HFFc6 (cell line): ENCODE data around the gene CCDC81. TPM values are rescaled to one million over a fixed set of nuclear protein-coding genes. Genes with fewer than 3 reads are reported as not detected.

Experiments
- DNase-seq: peaks from one replicate; pipeline ENCODE4 v3.0.0-alpha.2; 2018
- H3K27ac Mint-ChIP-seq: 2 replicates; pipeline ENCODE4 v1.8.0; 2020; ENCODE audit warnings: mild to moderate bottlenecking, mixed read lengths
- H3K27me3 Mint-ChIP-seq: 2 replicates; pipeline ENCODE4 v1.8.0; 2021; ENCODE audit warnings: mild to moderate bottlenecking, moderate library complexity, mixed read lengths; ENCODE audit not compliant: insufficient read depth
- H3K36me3 Mint-ChIP-seq: 2 replicates; pipeline ENCODE4 v1.8.0; 2021; ENCODE audit warnings: low read depth, mixed read lengths
- H3K4me1 Mint-ChIP-seq: 2 replicates; pipeline ENCODE4 v1.8.0; 2020; ENCODE audit warnings: low read depth, mixed read lengths
- H3K4me3 Mint-ChIP-seq: 2 replicates; pipeline ENCODE4 v1.8.0; 2020; ENCODE audit warnings: mild to moderate bottlenecking, moderate library complexity, mixed read lengths
- H3K9me3 Mint-ChIP-seq: 2 replicates; pipeline ENCODE4 v1.8.0; 2020; ENCODE audit warnings: mild to moderate bottlenecking, mixed read lengths
- long read RNA-seq: library from polyadenylated mRNA; unstranded; transcript quantifications from one replicate; pipeline ENCODE4 v2.0.0, GENCODE V29; 2019
- total RNA-seq, 6 experiments: library from RNA; stranded (reverse); fragmentation: NEBNext Ultra II Directional; extraction: Animal tissue kit (Norgen Biotek cat#: 25700); gene quantifications; 2 replicates in 1 of 6; 3 replicates in 5 of 6; pipeline ENCODE4 v1.2.3, GENCODE V29; 2021
- TF ChIP-seq, protein P1 (sequence below): fragments of 200-600 bp; sonication (generic); IDR thresholded peaks from 2 replicates; pipeline ENCODE4 v1.5.0; 2021; ENCODE audit warnings: antibody characterized with exemption, mild to moderate bottlenecking

Gene CCDC81
- 10 to 100 TPM in 1 of 6 experiments, 1 to 10 TPM in 5; 3.4 to 10.6 (median 4.5) TPM for total RNA-seq
- long read RNA-seq, partial matches to known transcripts = 2 of 9 reads
- long read RNA-seq, other reads (novel, unspliced or antisense) = 6 of 9 reads

DNA sequence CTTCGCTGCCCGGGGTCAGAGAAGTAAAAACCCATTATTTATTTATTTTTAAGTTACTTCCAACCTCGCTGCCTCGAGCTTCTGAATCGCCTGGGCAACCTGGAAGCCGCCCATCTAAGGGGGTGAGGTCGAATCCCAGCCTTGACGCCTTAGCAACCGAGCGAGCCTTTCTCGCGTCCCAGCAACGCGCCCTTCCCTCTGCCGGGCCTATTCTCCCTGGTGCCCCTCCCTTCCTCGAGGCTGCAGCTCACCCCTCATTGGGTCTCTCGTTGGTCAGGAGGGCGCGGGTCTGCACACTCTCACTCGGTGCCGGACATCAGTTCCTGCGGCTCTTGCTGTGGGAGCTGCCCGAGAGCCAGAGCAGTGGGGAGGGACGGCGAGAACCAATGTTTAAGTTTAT is at the start of gene CCDC81:
CCDC81 (plus strand) TSS at position 302 of the 400 bp plus-strand sequence. CDS start 277 bp downstream, outside the sequence.
- Mint-ChIP-seq H3K36me3 (peaks cover 23% of the 10 kb centered on the region), H3K27ac (no peak within 1 kb of the TSS), H3K9me3 (peaks cover 18% of the 10 kb centered on the region), H3K4me1 (peaks cover 25% of the 10 kb centered on the region), H3K4me3 (no peak within 1 kb of the TSS), H3K27me3 (no peaks in the 10 kb centered on the region)
- no peak for DNase-seq
- TF ChIP-seq, protein P1, sequence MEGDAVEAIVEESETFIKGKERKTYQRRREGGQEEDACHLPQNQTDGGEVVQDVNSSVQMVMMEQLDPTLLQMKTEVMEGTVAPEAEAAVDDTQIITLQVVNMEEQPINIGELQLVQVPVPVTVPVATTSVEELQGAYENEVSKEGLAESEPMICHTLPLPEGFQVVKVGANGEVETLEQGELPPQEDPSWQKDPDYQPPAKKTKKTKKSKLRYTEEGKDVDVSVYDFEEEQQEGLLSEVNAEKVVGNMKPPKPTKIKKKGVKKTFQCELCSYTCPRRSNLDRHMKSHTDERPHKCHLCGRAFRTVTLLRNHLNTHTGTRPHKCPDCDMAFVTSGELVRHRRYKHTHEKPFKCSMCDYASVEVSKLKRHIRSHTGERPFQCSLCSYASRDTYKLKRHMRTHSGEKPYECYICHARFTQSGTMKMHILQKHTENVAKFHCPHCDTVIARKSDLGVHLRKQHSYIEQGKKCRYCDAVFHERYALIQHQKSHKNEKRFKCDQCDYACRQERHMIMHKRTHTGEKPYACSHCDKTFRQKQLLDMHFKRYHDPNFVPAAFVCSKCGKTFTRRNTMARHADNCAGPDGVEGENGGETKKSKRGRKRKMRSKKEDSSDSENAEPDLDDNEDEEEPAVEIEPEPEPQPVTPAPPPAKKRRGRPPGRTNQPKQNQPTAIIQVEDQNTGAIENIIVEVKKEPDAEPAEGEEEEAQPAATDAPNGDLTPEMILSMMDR = no peak

DNA sequence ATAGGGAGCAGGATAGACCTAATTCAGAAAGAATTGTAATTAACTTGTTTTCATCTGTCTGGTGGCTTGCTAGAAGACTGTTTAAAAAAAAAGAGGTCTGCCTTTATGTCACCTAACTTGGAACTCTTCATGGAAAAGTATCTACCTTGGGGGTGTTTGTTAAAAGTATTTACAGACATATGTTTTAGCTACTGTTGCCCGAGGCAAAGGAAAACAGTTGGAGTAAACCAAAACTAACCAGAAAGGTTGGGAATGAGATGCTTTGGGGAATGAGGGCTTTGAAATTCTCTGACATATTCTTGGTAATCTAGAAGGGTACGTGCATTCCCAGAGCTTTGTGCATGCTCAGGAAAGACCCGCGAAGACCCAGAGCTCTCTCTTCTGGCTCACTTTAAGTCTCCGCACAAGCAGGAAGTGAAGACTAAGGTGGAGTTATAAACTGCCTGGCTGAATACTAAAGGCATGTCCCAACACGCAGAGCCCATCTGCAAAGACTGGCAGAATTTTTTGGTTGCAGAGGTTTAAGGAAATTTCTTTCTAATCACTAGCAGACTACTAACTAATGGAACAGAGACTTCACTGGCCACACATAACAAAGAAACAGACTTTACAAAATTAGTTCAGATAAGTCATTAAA is 39.4 kb upstream of the CCDC81 start:
- no peak overlapping the region for H3K4me3 Mint-ChIP-seq
- H3K36me3 Mint-ChIP-seq = peaks cover 50% of the 10 kb centered on the region
- TF ChIP-seq, protein P1 = no peak
- H3K27me3 Mint-ChIP-seq = no peaks in the 10 kb centered on the region
- H3K27ac Mint-ChIP-seq = peak overlapping the region; percentile 29; the same call in 1 of the 2 replicates
- no peak for DNase-seq
- H3K4me1 Mint-ChIP-seq = peaks cover 7% of the 10 kb centered on the region; the same call in 1 of the 2 replicates
- no peaks in the 10 kb centered on the region for H3K9me3 Mint-ChIP-seq

DNA sequence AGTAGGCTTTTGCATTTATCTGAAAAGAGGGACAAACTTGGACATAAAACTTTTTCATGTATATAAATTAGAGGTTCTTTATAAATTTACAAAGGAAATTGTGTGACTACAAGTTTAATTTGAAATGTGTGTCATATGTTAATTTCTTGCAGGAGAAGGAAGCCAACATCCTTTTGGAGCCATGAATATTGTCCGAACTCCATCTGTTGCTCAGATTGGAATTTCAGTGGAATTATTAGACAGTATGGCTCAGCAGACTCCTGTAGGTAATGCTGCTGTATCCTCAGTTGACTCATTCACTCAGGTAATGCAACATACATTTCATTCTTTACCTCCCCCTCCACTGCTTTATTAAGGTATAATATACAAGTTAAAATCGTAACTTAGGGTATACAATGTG is 37.5 kb upstream of the CCDC81 start:
- no peak for DNase-seq
- Mint-ChIP-seq H3K4me3 (no peak overlapping the region), H3K9me3 (no peaks in the 10 kb centered on the region), H3K27me3 (no peaks in the 10 kb centered on the region), H3K4me1 (no peaks in the 10 kb centered on the region; the same call in 1 of the 2 replicates), H3K36me3 (peaks cover 51% of the 10 kb centered on the region), H3K27ac (no peak overlapping the region)
- TF ChIP-seq, protein P1 = no peak

DNA sequence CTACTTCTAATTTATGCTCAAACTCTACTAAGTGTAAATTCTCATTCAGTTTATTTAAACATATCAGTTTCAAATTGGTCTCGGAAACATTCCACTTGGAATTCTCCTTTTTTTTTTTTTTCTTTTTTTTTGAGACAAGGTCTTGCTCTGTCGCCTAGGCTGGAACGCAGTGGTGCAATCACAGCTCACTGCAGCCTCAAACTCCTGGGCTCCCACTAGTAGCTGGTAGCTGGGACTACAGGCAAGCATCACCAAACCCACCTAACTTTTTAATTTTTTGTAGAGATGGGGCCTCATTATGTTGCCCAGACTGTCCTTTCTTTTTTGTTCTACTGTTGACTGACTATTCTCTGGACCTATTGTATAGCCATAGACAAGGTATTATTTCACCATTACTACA is 33.3 kb upstream of the CCDC81 start:
- TF ChIP-seq, protein P1 = no peak
- no peak for DNase-seq
- Mint-ChIP-seq H3K4me3 (no peak overlapping the region), H3K9me3 (no peaks in the 10 kb centered on the region), H3K4me1 (no peaks in the 10 kb centered on the region; the same call in 1 of the 2 replicates), H3K27ac (no peak overlapping the region), H3K36me3 (peaks cover 28% of the 10 kb centered on the region), H3K27me3 (no peaks in the 10 kb centered on the region)

DNA sequence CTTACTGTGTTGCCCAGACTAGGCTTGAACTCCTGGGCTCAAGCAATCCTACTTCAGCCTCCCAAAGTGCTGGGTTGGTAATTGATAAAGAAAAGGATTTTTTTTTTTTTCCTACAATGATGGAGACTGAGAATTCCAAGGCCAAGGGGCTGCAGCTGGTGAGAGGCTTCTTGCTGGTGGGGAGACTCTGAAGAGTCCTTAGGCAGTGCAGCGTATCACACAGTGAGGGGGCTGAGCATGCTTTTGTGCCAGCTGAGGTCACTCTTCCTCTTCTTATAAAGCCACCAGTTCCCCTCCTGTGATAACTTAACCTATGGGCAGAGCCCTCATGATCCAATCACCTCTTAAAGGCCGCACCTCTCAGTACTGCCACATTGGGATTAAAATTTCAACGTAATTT is 28.2 kb upstream of the CCDC81 start:
- Mint-ChIP-seq H3K27ac (no peak overlapping the region), H3K9me3 (no peaks in the 10 kb centered on the region), H3K4me3 (no peak overlapping the region), H3K4me1 (no peaks in the 10 kb centered on the region; the same call in 1 of the 2 replicates), H3K27me3 (no peaks in the 10 kb centered on the region; the same call in 1 of the 2 replicates), H3K36me3 (peaks cover 3% of the 10 kb centered on the region; the same call in 1 of the 2 replicates)
- DNase-seq = no peak
- TF ChIP-seq, protein P1 = no peak
